ENCODE results near the gene RGS5. TPM values are rescaled to one million over a fixed set of nuclear protein-coding genes. Genes with fewer than 3 reads are reported as not detected.

Gene RGS5
- total and polyA plus RNA-seq, 9 donors = 22.5 to 44.2 (median 34.7) TPM

- 83% methylated on average over 2 of the region's 3 CpGs for WGBS (ENCODE audit: insufficient coverage)
- H3K27ac ChIP-seq (ENCODE audit: low read length) = no peak overlapping the region
These were observed 13.8 kb downstream of the RGS5 start for GRCh38 chr1:163188947-163189346.

GRCh38 chr1:163187849-163188248 is 14.9 kb downstream of the RGS5 start:
- H3K4me1 ChIP-seq (ENCODE audit: control insufficient read depth, insufficient read depth, low read length) = no peaks in the 10 kb centered on the region
- H3K36me3 ChIP-seq (ENCODE audit: control insufficient read depth, insufficient read depth, low read length) = no peaks in the 10 kb centered on the region
- no peak for DNase-seq
- H3K27ac ChIP-seq (ENCODE audit: low read length) = no peak overlapping the region
- 88% methylated on average over 6 of the region's 6 CpGs for WGBS (ENCODE audit: insufficient coverage)
- H3K4me3 ChIP-seq (ENCODE audit: low read length) = no peak overlapping the region
- H3K27me3 ChIP-seq (ENCODE audit: control insufficient read depth, insufficient read depth, low read length) = no peaks in the 10 kb centered on the region
- H3K9me3 ChIP-seq (replicated peaks; ENCODE audit: control insufficient read depth, low read depth, low read length) = no peaks in the 10 kb centered on the region

More at GRCh38 chr1:163188947-163189346, 13.8 kb downstream of the RGS5 start:
- no peaks in the 10 kb centered on the region for H3K4me1 ChIP-seq (ENCODE audit: control insufficient read depth, insufficient read depth, low read length)
- no peaks in the 10 kb centered on the region for H3K9me3 ChIP-seq (replicated peaks; ENCODE audit: control insufficient read depth, low read depth, low read length)
- no peaks in the 10 kb centered on the region for H3K27me3 ChIP-seq (ENCODE audit: control insufficient read depth, insufficient read depth, low read length)
- no peak for DNase-seq
- H3K36me3 ChIP-seq (ENCODE audit: control insufficient read depth, insufficient read depth, low read length) = no peaks in the 10 kb centered on the region
- no peak overlapping the region for H3K4me3 ChIP-seq (ENCODE audit: low read length)

DNA sequence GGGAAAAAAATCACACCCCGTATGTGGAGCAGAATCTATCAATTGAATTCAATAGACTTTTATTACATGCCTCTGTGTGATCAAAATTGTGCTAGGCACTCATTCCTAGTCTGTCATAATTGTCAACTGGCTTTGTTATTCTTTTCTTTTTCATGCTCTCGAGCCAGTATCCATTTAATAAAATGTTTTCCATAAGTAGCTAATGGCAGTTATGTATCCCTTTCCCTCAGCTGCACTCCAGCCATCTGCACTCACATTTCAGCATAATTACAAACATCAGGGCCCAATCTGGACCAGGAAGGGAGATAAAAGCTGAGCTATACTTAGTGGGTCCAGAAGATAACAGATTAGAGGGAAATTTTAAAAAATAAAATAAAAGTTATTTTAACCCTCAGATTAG is 15.9 kb downstream of the RGS5 start:
- no peaks in the 10 kb centered on the region for H3K36me3 ChIP-seq (ENCODE audit: control insufficient read depth, insufficient read depth, low read length)
- DNase-seq = no peak
- no peak overlapping the region for H3K27ac ChIP-seq (ENCODE audit: low read length)
- H3K4me3 ChIP-seq (ENCODE audit: low read length) = no peak overlapping the region
- no peaks in the 10 kb centered on the region for H3K4me1 ChIP-seq (ENCODE audit: control insufficient read depth, insufficient read depth, low read length)
- no peaks in the 10 kb centered on the region for H3K9me3 ChIP-seq (replicated peaks; ENCODE audit: control insufficient read depth, low read depth, low read length)
- no peaks in the 10 kb centered on the region for H3K27me3 ChIP-seq (ENCODE audit: control insufficient read depth, insufficient read depth, low read length)
- no CpG with 5 or more reads among the region's 2 CpGs for WGBS (ENCODE audit: insufficient coverage)

GRCh38 chr1:163182330-163182949 is 20.3 kb downstream of the RGS5 start:
- Histone ChIP-seq H3K36me3 (ENCODE audit: control insufficient read depth, insufficient read depth, low read length) (no peaks in the 10 kb centered on the region), H3K4me1 (ENCODE audit: control insufficient read depth, insufficient read depth, low read length) (no peaks in the 10 kb centered on the region), H3K27ac (ENCODE audit: low read length) (no peak overlapping the region), H3K27me3 (ENCODE audit: control insufficient read depth, insufficient read depth, low read length) (no peaks in the 10 kb centered on the region), H3K9me3 (replicated peaks; ENCODE audit: control insufficient read depth, low read depth, low read length) (no peaks in the 10 kb centered on the region), H3K4me3 (ENCODE audit: low read length) (no peak overlapping the region)
- no CpG with 5 or more reads among the region's 2 CpGs for WGBS (ENCODE audit: insufficient coverage)
- DNase-seq = no peak

DNA sequence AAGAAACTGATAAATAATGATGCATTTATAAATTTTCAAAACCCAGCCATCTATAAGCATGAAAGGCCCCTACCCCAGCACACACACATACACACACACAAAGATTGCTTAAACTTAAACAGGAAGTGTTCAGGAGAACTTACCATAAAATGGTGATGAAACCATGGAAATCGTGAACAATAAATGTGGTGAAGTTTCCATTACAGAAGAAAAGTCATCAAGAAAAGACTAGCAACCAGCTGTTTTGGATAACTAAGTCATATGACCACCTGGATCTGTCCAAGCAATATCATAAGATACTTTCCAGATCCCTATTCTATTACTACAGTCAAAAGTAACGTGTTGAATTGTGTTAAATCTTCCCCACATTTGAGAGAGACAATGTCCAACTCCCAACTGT is 24.1 kb downstream of the RGS5 start:
- no CpG with 5 or more reads among the region's 2 CpGs for WGBS (ENCODE audit: insufficient coverage)
- H3K9me3 ChIP-seq (replicated peaks; ENCODE audit: control insufficient read depth, low read depth, low read length) = no peaks in the 10 kb centered on the region
- no peaks in the 10 kb centered on the region for H3K4me1 ChIP-seq (ENCODE audit: control insufficient read depth, insufficient read depth, low read length)
- no peaks in the 10 kb centered on the region for H3K27me3 ChIP-seq (ENCODE audit: control insufficient read depth, insufficient read depth, low read length)
- DNase-seq = no peak
- no peaks in the 10 kb centered on the region for H3K36me3 ChIP-seq (ENCODE audit: control insufficient read depth, insufficient read depth, low read length)
- H3K4me3 ChIP-seq (ENCODE audit: low read length) = no peak overlapping the region
- H3K27ac ChIP-seq (ENCODE audit: low read length) = no peak overlapping the region

DNA sequence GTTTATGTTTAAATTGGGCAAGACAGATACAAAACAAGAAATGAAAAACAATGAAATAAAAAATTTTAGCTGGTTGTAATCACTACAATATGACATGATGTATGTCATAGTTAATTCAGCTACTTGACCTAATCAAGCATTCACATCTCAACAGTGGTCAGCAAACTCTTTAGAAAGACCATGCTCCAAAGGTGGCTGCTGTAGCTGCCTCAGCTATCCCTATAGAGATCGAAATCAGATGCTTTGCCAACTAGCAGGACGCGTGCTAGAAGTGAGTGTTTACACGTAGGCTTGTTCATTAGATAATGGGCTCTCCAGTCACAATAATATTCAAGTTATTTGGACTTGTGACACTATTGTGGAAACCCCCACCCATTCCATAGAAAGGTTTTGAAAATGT is 25.9 kb downstream of the RGS5 start:
- Histone ChIP-seq H3K27me3 (ENCODE audit: control insufficient read depth, insufficient read depth, low read length) (no peaks in the 10 kb centered on the region), H3K4me3 (ENCODE audit: low read length) (no peak overlapping the region), H3K27ac (ENCODE audit: low read length) (no peak overlapping the region), H3K4me1 (ENCODE audit: control insufficient read depth, insufficient read depth, low read length) (no peaks in the 10 kb centered on the region), H3K36me3 (ENCODE audit: control insufficient read depth, insufficient read depth, low read length) (no peaks in the 10 kb centered on the region), H3K9me3 (replicated peaks; ENCODE audit: control insufficient read depth, low read depth, low read length) (no peaks in the 10 kb centered on the region)
- WGBS (ENCODE audit: insufficient coverage) = no CpG with 5 or more reads among the region's 4 CpGs
- no peak for DNase-seq

DNA sequence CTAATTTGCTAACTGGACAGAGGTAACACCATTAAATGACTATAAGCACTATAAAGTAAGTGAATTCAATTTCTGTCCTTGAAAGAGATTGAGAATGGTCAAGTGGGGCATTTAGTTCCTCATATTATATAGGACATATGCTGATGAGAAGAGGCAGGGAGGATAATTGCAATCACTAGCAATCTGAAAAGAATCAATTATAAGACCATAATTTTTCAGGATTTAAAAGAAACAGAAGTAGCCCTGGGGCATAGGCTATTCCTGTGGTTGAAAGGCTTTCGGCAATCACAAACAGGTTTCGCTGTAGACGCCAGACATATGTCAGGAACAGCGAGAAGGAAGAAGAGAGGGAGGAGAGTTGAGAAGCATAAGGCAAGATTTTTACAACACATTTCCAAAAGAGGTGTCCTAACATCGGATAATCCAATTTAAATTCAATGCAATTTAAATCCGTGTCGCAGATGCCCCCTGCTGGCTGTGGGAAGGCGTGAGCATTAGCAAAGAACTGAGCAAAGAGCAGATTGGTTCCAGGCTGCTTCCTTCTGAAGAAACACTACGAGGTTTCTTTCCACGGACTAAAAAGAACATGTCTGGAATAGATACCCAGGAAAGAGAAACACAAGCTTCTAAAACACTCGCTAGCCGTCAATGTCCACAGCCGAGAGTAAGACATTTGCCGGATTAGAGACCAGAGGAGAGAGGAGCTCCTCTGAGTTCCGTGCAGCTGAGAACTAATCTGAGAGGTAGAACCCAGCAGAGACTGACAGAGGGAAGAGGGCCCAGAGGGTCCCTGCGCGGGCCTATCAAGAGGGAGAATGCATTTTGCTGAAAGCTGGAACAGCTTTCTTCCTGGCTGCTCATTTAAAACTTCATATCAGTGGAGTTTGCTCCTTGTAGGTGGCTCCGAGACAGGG is 27.9 kb downstream of the RGS5 start:
- DNase-seq = peak; percentile 54
- H3K36me3 ChIP-seq (ENCODE audit: control insufficient read depth, insufficient read depth, low read length) = no peaks in the 10 kb centered on the region
- no peaks in the 10 kb centered on the region for H3K9me3 ChIP-seq (replicated peaks; ENCODE audit: control insufficient read depth, low read depth, low read length)
- 23% methylated on average over 8 of the region's 18 CpGs for WGBS (ENCODE audit: insufficient coverage)
- no peaks in the 10 kb centered on the region for H3K4me1 ChIP-seq (ENCODE audit: control insufficient read depth, insufficient read depth, low read length)
- H3K27ac ChIP-seq (ENCODE audit: low read length) = no peak overlapping the region
- no peaks in the 10 kb centered on the region for H3K27me3 ChIP-seq (ENCODE audit: control insufficient read depth, insufficient read depth, low read length)
- no peak overlapping the region for H3K4me3 ChIP-seq (ENCODE audit: low read length)

DNA sequence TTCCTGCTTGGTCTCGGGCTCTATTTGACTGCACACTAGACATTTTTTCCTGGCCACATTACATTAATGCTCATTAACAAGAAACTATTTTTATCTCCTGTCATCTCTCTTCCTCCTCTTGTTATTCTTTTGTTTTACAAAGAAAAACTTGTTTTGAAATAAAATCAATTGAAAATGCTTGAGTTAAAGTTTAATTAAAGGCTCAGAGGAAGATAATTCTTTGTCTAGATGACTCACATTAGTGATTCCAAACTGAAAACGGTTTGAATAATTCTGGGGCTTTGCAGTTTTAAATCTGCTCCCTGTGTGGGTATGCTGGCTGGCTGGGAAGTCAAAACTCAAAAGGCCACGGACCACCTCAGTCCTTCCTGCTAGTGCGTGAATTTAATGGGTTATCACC is 29.6 kb downstream of the RGS5 start:
- H3K27me3 ChIP-seq (ENCODE audit: control insufficient read depth, insufficient read depth, low read length) = no peaks in the 10 kb centered on the region
- no CpG with 5 or more reads among the region's 4 CpGs for WGBS (ENCODE audit: insufficient coverage)
- no peaks in the 10 kb centered on the region for H3K36me3 ChIP-seq (ENCODE audit: control insufficient read depth, insufficient read depth, low read length)
- no peaks in the 10 kb centered on the region for H3K9me3 ChIP-seq (replicated peaks; ENCODE audit: control insufficient read depth, low read depth, low read length)
- H3K4me1 ChIP-seq (ENCODE audit: control insufficient read depth, insufficient read depth, low read length) = no peaks in the 10 kb centered on the region
- H3K4me3 ChIP-seq (ENCODE audit: low read length) = no peak overlapping the region
- H3K27ac ChIP-seq (ENCODE audit: low read length) = no peak overlapping the region
- no peak for DNase-seq

DNA sequence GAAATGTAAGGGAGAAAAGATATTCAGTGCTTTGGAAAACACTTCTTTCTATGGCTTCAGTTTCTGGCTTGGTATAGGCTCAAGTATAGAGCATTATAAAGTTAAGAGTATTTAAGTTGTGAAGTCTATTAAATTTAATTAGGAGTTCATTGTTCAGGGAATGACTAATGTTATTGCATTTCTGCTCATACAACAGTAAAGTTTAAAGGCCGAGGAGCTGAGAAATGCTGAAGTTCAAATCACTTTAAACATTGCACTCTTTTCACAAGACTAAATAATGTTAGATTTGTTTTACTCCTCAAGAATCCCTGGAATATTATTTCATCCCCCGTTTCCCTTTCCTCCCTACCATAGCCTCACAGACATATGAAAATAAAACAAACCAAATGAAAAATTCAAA is 30.1 kb downstream of the RGS5 start:
- Histone ChIP-seq H3K27ac (ENCODE audit: low read length) (no peak overlapping the region), H3K4me1 (ENCODE audit: control insufficient read depth, insufficient read depth, low read length) (no peaks in the 10 kb centered on the region), H3K27me3 (ENCODE audit: control insufficient read depth, insufficient read depth, low read length) (no peaks in the 10 kb centered on the region), H3K36me3 (ENCODE audit: control insufficient read depth, insufficient read depth, low read length) (no peaks in the 10 kb centered on the region), H3K9me3 (replicated peaks; ENCODE audit: control insufficient read depth, low read depth, low read length) (no peaks in the 10 kb centered on the region), H3K4me3 (ENCODE audit: low read length) (no peak overlapping the region)
- DNase-seq = no peak
- WGBS (ENCODE audit: insufficient coverage) = no CpG with 5 or more reads among the region's 2 CpGs

DNA sequence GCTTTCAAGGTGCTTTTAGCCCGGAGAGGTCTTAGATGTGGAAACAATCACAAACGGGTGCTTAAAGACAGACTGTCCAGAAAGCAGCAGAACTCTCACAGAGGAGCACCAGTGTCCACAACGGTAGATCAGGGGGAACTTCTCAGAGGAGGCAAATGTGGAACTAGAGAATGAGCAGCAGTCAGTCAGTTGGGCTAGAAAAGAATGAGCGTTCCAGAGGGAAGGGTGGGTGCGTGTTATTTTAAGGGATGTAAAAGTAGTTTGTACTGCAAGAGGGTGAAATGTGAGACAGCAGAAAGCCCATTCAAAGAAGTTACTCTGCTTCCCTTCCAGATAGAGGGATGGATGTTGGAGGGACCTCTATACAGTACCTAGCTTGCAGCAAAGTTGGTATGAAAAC is 30.9 kb downstream of the RGS5 start:
- H3K36me3 ChIP-seq (ENCODE audit: control insufficient read depth, insufficient read depth, low read length) = no peaks in the 10 kb centered on the region
- no peak overlapping the region for H3K27ac ChIP-seq (ENCODE audit: low read length)
- no peaks in the 10 kb centered on the region for H3K27me3 ChIP-seq (ENCODE audit: control insufficient read depth, insufficient read depth, low read length)
- no peaks in the 10 kb centered on the region for H3K9me3 ChIP-seq (replicated peaks; ENCODE audit: control insufficient read depth, low read depth, low read length)
- DNase-seq = no peak
- H3K4me1 ChIP-seq (ENCODE audit: control insufficient read depth, insufficient read depth, low read length) = no peaks in the 10 kb centered on the region
- no peak overlapping the region for H3K4me3 ChIP-seq (ENCODE audit: low read length)
- 38% methylated on average over 5 of the region's 5 CpGs for WGBS (ENCODE audit: insufficient coverage)
